Measurements from ENCODE around the gene PRMT7. TPM values are rescaled to one million over a fixed set of nuclear protein-coding genes. Genes with fewer than 3 reads are reported as not detected.

The PRMT7 gene
- total RNA-seq, 6 donors from 2014 or later = 26.9 to 166 (median 38.8) TPM

DNA sequence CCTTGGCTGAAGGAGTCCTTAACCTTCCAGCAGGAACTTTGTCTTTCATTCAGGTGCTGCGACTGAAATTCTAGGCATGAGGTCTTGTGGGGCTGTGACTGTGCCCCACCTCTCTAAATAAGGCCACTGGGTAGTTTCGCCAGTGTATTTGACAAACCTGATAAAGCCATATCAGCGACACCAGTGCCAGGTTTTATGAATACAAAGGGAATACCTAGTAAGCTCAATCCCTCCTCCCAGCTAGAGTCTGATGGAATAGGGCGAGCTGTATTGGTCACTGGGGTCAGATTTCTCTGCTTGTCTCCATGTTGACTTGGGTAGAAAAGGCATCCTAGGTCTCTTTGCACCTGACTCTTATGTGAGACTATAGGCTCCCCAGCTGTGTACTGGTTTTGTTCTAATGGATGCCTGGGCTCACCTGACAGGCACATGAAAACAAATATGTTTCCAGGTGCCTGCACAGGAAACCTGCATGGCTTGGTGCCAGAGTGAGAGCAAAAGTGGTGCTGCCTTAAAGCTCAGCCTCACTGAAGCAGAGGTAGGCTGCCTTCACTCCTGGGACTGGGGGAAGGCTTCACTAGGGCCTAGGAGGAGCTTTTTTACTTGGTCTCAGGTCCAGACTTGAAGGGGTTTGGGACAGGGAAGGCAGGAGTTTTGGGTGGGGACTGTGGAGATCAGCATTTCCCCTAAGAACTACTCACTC is 38.2 kb upstream of the PRMT7 start:
- ATAC-seq (ENCODE audit: low FRiP score in 2 of 2) = no peak
- peaks cover 20 to 52% (median 34%) of the 10 kb centered on the region in 4 donors for H3K4me1 ChIP-seq
- peak overlapping the region; percentile 24 to 67 (median 39) for H3K27ac ChIP-seq

GRCh38 chr16:68273459-68273858 is 37.4 kb upstream of the PRMT7 start:
- WGBS, 2 donors = 84 to 96% methylated on average over 5 of the region's 5 CpGs
- Histone ChIP-seq H3K27me3 (no peaks in the 10 kb centered on the region), H3K4me1 (peaks cover 20 to 50% (median 31%) of the 10 kb centered on the region in 4 donors), H3K9me3 (no peaks in the 10 kb centered on the region), H3K27ac (peak overlapping the region in 1 of 4 donors; percentile 77), H3K4me3 (no peak overlapping the region), H3K36me3 (peaks cover 0 to 29% (median 10%) of the 10 kb centered on the region in 4 donors)
- no peak for TF ChIP-seq POLR2A (IDR thresholded peaks at IDR 0.05)
- no peak for TF ChIP-seq EP300 (IDR thresholded peaks at IDR 0.05)
- TF ChIP-seq POLR2AphosphoS5 (IDR thresholded peaks at IDR 0.05) = no peak
- no peak for TF ChIP-seq CTCF (IDR thresholded peaks at IDR 0.05)
- ATAC-seq (ENCODE audit: low FRiP score in 2 of 2) (no peak), DNase-seq (no peak)

More for the DNA sequence above, 38.2 kb upstream of the PRMT7 start:
- Histone ChIP-seq H3K36me3 (peaks cover 0 to 28% (median 10%) of the 10 kb centered on the region in 4 donors), H3K9me3 (no peaks in the 10 kb centered on the region), H3K27me3 (no peaks in the 10 kb centered on the region), H3K4me3 (no peak overlapping the region)
- WGBS, 2 donors = 77 to 78% methylated on average over 4 of the region's 4 CpGs
- TF ChIP-seq POLR2AphosphoS5 (IDR thresholded peaks at IDR 0.05) (no peak), CTCF (IDR thresholded peaks at IDR 0.05) (no peak), POLR2A (IDR thresholded peaks at IDR 0.05) (no peak), EP300 (IDR thresholded peaks at IDR 0.05) (no peak)
- peak in 1 of 2 donors; percentile 39 for DNase-seq

DNA sequence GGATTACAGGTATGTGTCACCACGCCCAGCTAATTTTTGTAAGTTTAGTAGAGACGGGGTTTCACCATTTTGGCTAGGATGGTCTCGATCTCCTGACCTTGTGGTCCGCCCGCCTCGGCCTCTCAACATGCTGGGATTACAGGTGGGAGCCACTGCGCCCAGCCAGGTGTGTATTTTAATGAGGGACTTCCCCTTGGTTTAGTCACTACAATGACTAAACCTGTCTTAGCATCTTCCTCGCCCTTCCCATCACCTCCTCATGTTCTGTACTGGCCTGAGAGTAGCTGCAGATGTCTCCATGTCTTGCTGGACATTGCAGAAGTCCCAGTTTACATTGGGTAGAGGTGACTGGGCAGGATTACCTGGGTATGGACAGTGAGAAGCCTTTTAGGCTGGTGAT is 36.9 kb upstream of the PRMT7 start:
- ATAC-seq (ENCODE audit: low FRiP score in 2 of 2) (no peak), DNase-seq (no peak)
- H3K27me3 ChIP-seq = no peaks in the 10 kb centered on the region
- H3K4me1 ChIP-seq = peaks cover 20 to 50% (median 31%) of the 10 kb centered on the region in 4 donors
- peaks cover 0 to 29% (median 10%) of the 10 kb centered on the region in 4 donors for H3K36me3 ChIP-seq
- WGBS, 2 donors = 96 to 97% methylated on average over 7 to 8 of the region's 8 CpGs
- H3K27ac ChIP-seq = peak overlapping the region in 2 of 4 donors; percentile 65 to 77
- H3K4me3 ChIP-seq = no peak overlapping the region
- no peaks in the 10 kb centered on the region for H3K9me3 ChIP-seq
- TF ChIP-seq POLR2A (IDR thresholded peaks at IDR 0.05) = no peak
- TF ChIP-seq POLR2AphosphoS5 (IDR thresholded peaks at IDR 0.05) = no peak
- no peak for TF ChIP-seq CTCF (IDR thresholded peaks at IDR 0.05)
- no peak for TF ChIP-seq EP300 (IDR thresholded peaks at IDR 0.05)

- Histone ChIP-seq H3K36me3 (peaks cover 0 to 30% (median 10%) of the 10 kb centered on the region in 4 donors), H3K9me3 (no peaks in the 10 kb centered on the region), H3K4me1 (peaks cover 20 to 53% (median 31%) of the 10 kb centered on the region in 4 donors), H3K27me3 (no peaks in the 10 kb centered on the region), H3K27ac (peak overlapping the region in 2 of 4 donors; percentile 65 to 77), H3K4me3 (no peak overlapping the region)
- no peak for ATAC-seq (ENCODE audit: low FRiP score in 2 of 2)
- TF ChIP-seq POLR2A (IDR thresholded peaks at IDR 0.05) = no peak
- no peak for TF ChIP-seq POLR2AphosphoS5 (IDR thresholded peaks at IDR 0.05)
- no peak for TF ChIP-seq EP300 (IDR thresholded peaks at IDR 0.05)
- TF ChIP-seq CTCF (IDR thresholded peaks at IDR 0.05) = no peak
- WGBS, 2 donors = 90 to 97% methylated on average over 4 of the region's 4 CpGs
- no peak for DNase-seq
Measured at GRCh38 chr16:68274441-68274840, 36.4 kb upstream of the PRMT7 start.

Measured in upper lobe of left lung (tissue), 6 donors.